ENCODE results near the gene TMEM256.

Gene TMEM256

DNA sequence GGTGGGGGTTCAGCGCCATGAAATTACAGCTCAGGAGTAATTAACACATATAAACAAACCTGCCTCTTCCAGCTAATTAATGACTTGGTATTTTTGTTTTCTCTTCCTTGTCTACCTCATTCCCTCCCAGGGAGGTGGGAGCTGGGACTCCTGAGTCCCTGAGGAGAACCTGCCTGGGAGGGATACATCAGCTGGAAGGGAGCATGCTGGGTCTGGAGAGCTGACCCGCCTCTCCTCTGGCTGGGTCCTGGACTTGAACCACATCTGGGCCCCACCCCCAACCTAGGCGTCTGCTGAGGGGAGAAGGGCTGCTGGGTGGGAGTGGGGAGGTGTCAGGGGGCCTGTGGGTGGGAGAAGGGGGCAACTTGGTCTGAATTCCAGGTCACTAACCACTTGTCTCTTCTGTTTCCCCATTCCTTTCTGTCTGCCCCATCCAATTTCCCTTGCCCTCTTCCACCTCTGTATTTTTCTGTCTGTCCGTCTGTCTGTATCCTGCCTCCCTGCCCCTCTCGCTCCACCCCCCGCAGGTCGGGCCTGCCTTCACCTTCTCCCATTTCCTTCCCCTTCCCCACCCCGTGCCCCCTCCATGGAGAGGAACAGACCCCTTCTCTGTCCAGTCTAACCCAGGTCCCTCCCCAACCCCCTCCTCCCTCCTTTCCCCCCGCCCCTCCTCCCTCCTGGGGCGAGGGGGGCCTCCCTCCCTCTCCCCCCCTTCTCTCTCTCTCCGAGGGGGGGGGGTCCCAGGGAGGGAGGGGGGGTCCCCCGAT is 3.8 kb upstream of the TMEM256 start, which contains the start of gene NLGN2:
Gene NLGN2 (plus strand): TSS at position 361 of the 767 bp plus-strand sequence. CDS start 411 bp downstream, outside the sequence.
- no peak for DNase-seq (ENCODE audit: low read depth)

DNA sequence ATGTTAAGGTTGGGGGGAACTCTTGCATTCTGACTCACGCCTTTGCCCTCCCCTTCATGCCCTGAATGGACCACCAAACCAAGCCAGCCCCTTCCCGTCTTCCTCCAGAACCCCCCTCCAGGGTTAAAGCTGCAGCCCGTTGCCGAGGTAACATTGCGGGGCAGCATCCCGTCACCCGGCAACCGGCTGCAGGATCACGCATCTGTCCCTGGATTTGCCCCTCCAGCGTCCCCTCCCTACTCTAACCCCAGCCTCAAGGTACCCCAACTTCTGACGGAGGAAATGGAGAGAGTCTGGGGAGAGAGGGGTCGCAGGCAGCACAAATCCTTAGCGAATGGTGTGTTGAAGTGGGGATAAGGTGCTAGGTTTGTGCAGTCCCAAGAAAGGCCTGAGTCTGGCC is 3.2 kb upstream of the TMEM256 start:
- DNase-seq (ENCODE audit: low read depth), result no peak

DNA sequence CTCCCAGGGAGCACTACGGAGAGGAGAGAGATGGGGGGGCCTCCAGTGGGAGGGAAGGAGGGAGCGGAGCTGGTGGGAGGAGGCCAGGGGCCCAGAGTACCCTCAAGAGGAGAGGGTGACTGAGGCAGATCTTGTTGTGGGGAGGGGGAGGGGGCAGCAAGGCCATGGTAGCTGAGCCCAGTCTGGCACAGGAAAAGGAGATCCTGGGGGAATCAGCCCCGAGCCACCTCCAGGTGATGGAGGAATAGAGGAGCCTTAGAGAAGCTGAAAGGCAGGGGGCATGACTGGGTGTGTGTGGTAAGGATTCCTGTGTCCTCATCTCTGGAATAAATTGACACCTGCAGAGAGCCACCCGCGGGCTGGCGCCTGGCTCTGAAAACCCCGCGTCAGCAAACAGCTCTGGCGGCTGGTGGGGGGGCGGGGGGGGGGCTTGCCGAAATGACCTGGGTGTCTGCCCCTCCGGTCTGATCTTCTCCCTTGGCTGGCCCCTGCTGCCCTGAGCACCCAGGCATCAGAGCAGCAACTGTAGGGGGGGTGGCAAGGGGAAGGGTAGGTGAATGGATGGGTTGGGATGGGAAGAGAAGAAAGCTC is 2.4 kb upstream of the TMEM256 start:
- no peak for DNase-seq (ENCODE audit: low read depth)

DNA sequence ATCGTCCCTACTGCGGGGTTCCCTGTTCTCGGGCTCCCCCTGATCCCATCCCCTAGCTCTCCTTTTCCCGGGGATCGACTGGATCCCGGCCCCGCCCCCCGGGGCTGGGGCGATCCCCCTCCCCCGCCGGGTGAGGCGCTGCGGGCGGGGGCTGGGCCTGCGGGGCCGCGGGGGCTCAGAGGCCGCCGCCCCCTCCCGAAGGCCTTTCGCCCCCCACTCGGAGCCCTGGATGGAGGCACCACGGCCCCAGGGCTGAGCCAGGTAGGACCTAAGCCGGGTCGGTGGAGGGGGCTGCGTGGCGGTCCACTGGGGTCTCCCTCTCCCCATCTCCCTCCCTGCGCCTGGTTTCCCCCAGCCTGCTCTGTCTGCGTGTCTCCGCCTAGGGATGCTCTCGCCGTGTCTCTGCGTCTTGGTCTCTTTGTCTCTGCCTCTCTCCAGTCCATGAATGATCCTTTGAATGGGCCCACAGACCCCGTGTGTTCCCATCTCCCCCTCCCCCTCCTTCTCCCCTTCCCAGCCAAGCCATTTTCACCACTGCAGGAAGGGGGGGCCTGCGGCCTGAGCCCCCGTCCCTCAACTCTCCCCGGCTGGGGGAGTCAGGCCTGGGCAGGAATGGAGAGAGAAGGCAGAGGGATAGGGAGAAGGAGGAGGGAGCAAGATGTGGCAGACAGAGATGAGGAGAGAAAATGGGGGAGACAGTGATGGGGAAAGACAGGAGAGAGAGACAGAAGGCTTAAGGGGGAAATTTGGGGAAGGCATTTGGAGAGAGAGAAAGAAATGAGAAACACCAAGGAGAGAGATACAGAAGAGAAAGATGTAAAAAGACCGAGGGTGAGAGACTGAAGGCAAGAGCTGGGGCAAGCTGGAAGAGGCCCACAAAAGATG is 1.7 kb upstream of the TMEM256 start:
- DNase-seq (ENCODE audit: low read depth), result no peak

DNA sequence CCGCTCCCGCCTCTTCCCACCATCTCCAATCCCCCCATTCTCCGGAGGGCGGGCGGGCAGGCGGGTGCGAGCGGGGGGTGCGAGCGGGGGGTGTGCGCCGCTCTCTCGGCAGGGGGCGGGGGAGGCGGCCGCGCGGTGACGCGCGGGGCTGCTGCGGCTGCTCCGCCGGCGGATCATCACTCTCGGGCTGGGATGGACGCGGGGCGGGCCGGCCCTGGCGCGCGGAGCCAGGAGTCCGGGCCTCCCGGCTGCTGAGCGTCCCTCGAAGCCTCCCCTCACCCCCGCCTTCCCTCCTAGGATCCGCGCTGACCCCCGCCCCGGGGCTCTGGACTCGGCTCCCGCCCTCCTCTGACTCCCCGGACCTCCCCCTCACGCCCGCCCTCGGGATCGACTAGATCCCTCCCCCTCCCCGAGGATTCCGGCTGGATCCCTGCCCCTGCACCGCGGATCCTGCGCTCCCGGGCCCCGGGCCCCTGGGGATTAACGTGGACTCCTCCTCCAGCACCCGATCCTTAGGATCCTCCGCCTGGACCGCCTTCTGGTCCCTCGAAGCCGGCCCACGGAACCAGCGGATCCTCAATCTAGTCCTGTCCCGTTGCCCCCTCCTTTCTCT is 946 bp upstream of the TMEM256 start:
- no peak for DNase-seq (ENCODE audit: low read depth)

DNA sequence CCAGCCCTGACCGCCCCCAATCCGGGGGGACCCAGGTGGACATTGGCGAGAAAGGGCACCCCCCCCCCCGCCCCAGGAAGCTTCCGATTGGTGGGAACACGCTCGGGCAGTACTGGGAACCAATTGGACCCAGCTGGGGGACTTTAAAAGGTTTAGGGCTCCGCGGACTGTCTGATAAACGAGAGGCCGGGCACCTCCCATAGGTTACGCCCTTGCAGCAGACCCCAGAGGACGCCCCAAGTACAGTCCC is 245 bp downstream of the TMEM256 start:
- peak; percentile 55 for DNase-seq (ENCODE audit: low read depth)

DNA sequence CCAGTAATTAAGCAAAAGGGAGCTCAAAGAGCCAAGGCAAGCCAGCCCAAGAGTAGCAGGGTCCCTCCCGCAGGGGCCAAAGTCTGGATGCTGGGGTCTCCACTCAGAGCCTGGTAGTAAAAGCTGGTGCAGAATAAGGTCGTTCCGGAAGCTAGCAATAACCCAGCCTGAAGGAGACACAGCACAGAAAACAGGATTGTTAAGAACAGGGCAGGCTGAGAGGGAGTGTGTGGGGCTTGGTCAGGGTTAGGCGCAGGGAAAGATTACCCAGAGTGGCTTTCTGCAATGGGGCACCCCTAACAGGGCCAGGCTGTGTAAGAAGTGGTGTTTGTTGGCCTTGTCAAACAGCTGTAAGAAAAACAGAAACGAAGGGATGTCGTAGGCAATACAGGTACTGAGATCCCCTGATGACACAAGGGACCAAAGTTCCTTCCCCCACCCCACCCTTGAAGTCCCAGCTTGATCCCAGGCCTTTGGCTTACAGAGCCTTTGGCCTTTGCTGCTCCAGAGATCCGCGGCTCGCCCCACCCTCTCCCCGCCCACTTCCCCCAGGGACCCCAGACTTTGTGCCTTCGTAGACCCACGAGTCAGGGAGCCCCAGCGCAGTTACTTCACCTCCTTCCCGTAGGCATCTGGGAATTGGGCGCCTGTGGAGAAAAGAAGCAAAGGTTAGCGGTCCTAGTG is 712 bp downstream of the TMEM256 start:
- DNase-seq (ENCODE audit: low read depth), result no peak

DNA sequence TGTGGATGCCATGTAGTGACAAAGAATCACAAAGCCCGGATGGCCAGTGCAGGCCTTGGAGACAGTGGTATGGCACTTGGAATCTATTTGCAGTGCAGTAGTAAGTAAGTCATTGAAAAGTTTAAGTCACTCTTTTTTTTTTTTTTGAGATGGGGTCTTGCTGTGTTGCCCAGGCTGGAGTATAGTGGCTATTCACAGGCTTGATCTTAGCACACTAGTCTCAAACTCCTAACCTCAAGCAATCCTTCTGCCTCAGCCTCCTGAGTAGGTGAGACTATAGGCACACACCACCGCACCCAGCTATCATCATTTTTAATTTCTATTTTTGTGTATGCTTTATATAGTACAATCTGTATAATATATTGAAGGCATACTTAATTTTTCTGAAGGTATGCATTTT is 5.3 kb downstream of the TMEM256 start:
- DNase-seq (ENCODE audit: low read depth), result no peak

DNA sequence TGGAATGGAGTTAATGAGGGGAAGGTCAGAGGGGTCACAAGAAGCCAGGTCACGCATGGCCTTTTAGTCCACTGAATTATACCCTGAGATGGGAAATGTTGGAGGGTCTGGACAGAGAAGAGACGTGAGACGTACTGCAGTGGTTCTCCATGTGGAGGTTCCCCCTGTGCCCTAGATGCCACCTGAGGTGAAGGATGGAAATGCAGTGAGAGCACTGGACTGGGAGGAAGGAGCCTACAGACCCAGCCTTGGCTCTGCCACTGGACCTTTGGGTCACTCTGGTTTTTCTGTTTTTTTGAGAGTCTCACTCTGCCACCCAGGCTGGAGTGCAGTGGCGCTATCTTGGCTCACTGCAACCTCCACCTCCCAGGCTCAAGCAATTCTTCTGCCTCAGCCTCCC is 7.8 kb downstream of the TMEM256 start:
- DNase-seq (ENCODE audit: low read depth), result no peak

DNA sequence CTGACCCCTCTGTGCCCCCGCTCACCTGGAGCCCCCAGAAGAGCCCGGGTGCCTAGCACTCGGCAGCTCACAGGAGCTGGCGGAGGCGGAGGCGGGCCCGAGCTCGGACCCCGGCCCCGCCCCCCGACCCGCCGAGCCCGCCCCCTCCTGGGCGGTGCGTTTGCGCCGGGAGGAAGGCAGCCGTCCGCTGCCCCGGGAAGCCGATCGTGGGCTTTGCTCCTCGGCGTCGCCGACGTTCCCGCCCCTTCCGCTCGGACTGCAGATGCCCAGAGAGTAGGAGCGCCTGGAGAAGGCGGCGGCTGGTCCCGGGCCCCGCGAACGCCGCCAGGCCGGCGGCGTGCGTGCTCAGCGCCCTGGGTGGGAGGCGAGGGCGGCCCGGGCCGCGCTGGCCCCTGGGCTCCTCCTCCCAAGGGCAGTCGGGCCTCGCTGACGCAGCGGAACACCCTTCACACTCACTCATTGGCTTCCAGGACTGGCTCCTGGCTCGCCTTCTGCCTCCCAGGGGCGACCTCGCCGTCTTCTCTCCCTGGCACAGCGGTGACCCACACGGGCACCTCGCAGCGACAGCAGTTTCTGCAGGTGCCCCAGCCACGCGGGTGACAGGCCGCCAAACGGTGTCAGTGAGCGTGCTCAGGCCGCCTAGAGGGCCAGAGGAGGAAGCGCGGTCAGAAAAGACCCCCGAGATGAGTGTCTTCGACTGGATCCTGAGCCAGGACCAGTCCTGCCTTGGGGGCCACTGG is 9.3 kb downstream of the TMEM256 start, which contains the start of gene PLSCR3:
Gene PLSCR3 (minus strand): TSS at position 74 of the 740 bp plus-strand sequence. CDS start 415 bp downstream, outside the sequence.
- DNase-seq (ENCODE audit: low read depth), result peak; percentile 74

DNA sequence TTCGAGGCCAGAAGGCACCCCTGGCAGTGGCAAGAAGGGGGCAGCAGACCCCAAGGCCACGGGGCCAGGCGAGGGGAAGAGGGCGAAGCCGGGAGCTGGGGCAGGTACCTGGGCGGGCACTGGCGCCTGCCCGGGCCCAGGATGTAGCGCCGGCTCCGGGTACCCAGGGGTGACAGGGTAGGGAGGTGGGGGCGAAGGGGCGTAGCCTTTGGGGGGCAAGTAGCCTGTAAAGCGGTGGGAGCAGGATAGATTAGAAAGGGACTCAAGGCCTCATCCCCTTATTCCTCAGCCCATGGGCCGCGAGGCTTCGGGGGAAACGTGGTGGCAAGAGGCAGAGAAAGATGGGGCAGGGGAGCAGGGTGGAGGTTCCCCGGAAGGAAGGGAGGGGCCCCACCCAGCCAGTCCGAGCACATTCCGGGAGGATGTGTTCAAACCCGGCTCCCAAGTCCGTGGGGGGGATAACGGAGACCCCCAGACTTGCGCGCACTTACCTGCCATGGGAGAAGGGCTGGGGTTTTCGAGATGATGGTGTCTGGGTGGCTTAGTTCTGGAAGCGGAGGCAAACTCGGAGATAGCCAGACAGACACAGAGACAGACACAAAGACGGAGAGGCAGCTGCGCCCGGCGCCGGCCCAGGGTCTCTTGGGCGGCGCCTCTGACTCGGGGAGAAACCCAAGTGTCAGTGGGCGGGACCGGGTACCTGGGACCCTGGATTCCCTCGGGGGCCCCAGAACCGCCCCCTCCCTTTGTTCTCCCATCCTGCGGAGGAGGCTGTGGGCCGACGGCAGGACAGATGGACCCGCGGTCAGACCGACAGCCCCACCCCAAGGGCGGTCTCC is 10.1 kb downstream of the TMEM256 start:
- DNase-seq (ENCODE audit: low read depth), result no peak

DNA sequence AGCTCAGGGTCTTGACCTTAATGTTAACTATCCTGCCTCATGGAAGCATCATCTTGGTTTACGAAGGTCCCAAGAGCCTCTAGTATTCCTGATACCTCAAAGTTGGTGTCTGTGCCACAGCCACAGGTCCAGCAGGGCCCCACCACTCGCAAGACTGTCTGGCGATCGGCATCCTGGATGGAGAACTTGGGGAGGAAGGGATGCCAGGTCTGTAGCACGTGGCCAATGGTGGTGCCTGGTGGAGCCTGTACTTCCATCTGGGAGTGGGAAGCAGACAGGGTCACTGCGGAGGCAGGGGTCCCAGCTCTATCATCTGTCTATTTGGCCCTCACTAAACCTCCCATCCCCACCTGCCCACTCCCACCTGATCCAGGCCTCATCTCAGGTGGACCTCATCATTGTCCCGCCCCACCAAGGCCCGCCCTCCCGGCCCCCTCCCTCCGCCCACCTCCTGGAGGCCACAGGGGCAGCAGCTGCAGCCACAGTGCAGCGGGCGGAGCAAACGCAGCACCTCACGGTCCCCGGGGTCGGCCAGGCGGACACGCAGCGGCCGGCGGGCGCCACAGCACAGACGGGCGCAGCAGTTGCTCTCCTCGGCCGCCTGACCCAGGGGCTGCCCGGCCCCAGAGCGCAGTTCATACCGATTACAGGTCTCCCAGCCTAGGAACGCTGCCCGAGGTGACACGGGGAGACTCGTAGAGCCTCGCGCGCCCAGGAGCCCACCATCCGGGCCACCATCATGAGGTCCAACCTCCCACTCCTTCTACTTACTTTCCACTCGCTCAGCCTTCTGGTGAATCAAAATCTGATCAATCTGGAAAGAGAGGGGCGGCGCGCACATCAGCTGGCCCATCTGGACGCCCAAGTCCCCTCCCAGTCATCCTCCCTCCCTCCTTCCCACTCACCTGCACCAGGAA is 10.9 kb downstream of the TMEM256 start:
- no peak for DNase-seq (ENCODE audit: low read depth)

DNA sequence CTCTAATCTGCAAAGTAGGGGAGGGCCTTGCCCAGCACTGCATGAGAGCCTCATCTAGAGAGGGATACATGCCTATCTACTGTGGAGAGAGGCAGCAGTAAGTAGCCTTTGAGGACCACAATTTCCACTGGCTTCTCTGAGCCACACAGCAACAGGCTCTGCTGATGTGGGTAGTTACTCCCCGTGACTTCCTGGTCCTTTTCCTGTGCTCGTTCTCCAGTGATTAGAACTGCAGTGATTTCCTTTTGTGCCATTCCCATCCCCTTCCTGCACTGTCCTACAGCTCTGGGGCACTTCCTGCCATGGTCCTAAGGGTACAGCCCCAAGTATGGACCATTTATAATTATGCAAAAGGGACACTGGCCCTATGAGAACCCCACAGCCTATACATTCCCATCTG is 12.6 kb downstream of the TMEM256 start:
- no peak for DNase-seq (ENCODE audit: low read depth)

DNA sequence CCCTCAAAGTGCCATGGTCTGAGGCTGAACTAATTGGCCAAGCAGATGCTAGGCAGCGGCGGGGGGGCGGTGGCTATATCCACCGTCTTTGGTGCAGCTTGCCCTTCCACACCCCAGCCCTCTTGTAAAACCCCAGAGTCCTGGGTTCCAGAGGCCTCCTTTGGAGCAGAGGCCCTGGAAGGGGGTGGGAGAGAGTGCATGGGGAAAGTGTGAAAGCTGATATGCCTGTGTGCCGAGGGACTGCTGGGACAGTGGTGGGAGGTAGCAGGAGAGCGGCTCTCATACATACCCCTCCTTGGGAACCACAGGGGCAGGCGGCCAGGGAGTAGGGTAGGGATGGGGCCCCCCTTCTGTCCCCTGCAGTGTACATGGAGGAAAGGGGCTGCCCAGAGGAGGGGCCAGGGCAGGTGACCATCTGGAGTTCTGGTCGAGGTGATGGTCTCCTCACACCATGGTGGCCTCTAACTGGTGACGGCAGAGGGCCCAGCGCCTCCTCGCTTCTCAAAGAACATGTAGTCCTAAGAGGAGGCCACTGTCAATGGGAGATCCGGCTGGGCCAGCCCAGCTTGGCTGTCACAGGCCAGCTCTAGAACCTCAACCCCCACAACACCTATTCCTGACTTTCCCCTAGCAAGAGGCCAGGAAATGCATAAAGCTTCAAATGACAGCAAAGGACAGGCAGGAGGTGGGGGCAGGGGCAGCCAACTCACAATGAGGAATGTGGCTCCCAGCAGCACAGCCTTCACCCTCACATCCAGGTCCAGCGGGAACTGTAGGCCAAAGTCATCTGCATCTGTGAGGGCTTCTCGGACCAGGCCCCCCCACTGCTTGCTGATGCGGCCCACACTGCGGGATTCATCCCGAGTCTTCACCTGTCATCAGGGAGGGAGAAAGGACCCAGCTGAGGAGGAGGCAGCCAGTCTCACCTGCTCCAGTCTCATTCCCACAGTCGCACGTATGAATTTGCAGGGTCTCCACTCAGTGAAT is 13.7 kb downstream of the TMEM256 start:
- no peak for DNase-seq (ENCODE audit: low read depth)

DNA sequence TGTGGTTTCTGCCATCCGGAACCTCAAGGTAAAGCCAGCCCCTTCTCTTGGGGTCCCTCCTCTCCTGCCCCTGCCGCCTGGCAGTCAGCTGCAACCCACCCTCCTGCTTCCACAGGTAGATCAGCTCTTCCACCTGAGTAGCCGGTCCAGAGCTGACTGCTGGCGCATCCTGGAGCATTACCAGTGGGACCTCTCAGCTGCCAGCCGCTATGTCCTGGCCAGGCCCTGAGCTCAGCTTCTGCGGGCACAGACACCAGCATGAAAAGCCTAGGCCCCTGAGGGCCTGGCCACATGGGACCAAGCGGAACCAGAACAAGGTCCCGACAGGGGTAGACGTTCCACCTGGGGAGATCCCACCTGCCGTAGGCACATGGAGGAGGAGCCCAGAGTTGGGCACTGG is 15.0 kb downstream of the TMEM256 start:
- DNase-seq (ENCODE audit: low read depth), result no peak

DNA sequence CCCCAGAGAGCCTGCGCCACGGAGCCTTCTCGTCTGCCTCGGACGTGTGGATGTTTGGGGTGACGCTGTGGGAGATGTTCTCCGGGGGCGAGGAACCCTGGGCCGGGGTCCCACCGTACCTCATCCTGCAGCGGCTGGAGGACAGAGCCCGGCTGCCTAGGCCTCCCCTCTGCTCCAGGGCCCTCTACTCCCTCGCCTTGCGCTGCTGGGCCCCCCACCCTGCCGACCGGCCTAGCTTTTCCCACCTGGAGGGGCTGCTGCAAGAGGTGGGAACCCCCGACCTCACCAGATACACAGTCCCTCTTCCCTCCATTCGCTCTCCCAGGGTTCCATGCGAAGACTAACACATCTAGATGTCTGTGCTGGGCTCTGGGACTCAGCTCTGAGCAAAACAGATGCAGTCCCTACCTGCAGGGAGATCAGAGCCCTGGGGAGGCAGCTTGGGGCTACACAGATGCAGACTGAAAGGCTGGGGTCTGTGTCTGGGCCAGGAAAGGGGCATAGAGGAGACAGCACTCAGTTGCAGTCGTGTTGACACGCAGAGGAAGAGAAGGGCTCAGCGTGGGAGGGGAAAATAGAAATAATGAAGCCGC is 19.3 kb downstream of the TMEM256 start:
- DNase-seq (ENCODE audit: low read depth), result no peak

DNA sequence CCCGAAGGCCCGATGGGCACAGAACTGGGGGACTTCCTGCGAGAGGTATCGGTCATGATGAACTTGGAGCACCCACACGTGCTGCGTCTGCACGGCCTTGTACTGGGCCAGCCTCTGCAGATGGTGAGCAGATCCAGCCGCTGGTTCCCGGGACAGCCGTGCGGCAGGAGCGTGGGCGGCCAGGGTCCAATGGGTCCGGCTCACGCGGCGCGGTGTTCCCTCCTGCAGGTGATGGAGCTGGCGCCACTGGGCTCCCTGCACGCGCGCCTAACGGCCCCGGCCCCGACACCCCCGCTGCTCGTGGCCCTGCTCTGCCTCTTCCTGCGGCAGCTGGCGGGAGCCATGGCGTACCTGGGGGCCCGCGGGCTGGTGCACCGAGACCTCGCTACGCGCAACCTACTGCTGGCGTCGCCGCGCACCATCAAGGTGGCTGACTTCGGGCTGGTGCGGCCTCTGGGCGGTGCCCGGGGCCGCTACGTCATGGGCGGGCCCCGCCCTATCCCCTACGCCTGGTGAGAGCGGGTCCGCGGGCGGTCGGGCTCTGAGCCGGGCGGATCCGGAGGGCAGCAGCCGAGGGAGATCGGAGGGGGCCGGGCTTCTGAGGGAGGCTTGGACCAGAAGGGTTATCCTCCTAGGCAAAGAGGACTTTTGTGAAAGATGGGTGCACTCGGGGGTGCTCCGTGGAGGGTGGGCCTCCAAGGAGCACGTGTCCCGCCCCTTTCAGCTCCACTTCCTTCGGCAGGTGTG is 20.0 kb downstream of the TMEM256 start:
- no peak for DNase-seq (ENCODE audit: low read depth)
